Activated T-helper 1 cell treated with anti-CD3 and anti-CD28 coated beads, Interleukin-2, amount 50 U/mL, for 16 hours (primary cell): ENCODE measurements around the gene BMAL1.

ENCODE experiments used
- DNase-seq, 2 donors: peaks; one replicate each; pipeline ENCODE4 v3.0.0-alpha.2; 2020; ENCODE audit warnings: low read depth in 1 of 2, low spot score in 1 of 2

Gene BMAL1

DNA sequence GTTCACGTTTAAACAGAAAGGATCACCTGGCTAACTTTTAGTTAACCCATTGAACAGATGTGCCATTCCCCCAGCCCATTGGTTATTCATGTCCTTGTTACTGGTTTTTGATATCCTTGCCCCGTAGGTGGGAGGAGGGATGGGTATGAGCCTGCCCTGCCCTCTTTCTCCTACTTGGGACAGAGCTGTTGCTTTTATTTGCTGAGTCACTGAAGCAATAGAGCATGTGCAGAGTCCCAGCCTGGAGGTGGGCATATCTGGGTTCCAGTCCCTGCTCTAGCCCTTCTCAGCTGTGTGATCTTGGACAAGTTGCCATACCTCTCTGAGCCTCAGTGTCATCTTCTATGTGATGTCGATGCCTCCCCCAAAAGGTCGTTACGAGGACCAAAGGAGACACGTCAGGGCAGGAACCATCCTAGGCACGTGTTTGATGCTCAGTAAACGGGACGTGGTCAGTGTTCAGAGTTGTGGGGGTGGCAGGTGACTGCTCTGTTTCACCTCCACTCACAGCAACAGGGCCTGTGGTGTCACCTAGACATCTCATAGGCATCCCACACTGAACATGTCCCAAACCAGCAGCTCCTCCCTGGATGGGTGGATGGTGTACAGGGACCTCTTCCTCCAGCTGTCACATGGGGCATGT is 61.0 kb downstream of the BMAL1 start:
- DNase-seq: no peak

DNA sequence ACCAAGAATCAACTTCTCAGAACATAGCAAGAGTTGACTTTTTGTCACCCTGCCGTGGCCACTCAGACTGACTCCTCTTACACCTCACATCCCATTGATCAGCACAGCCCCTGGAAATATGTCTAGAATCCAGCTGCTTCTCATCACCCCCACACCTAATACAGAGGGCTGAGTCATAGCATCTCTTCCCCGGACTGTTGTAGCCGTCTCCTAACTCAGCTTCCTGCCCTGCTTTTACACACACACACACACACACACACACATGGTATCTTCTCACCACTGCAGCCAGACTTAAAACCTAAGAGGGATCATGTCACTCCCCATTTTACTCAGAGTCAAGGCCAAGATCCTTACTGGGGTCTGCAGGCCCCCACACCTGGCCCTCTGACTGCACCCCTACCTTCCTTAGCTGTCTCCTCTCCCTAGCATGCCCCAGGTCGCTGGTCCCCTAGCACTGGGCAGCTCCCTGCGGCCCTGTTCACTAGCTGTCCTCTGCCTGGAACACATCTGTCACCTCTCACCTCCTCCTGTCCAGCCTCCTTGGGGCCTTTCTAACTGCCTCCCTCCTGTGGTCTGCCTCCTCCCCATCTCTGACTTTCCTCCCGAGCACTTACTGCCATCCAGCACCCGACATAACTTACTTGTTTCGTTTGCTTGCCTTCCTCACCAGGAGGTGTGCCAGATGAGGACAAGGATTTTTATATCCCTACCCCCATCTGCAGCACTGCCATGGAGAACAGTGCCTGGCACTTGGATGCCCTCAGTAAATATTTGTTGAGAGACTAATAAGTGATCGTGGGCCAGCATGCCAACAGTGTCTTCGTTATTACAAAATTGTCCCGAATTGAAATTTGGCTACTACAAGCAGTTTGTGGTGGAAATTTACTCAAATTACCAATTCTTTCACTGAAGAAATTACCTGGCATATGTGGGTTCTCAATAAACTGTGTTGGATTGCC is 61.9 kb downstream of the BMAL1 start:
- DNase-seq: no peak

DNA sequence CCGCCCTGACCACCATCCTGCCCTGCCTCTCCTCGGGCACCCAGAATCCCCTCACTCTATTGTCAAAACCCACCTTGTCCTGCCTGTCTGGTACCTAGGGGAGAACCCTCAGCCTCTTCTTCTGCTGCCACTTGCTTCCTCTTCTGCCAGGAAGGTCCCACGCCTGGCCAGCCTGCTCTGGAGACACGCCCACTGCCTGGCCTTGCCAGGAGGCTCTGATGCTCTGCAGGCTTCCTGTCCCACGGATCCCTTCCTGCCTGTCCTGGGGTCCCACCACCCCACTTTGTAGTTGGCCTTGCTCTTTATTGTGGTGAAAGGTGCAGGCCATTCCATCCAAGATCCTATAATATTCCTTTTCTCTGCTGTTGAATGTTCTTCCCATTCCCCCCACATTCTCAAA is 63.4 kb downstream of the BMAL1 start:
- DNase-seq: no peak

DNA sequence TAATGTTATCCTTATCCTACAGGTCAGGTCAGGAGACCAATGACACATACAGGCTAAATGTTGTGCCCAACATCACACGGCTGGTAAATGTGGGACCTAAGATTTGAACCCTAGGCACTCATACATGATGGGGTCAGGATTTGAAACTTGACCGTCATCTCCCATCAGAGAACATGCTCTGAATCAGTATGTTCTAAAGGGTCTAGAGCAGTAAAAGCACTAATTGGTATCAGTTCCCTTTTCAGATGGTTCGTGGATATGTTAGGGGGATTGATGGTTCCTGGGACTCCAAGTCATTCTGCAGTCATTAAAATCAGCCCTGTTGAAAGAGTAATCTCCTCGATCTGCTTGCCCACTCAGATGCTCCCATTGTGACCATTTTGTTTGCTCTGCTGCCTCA is 65.5 kb downstream of the BMAL1 start:
- DNase-seq: no peak

DNA sequence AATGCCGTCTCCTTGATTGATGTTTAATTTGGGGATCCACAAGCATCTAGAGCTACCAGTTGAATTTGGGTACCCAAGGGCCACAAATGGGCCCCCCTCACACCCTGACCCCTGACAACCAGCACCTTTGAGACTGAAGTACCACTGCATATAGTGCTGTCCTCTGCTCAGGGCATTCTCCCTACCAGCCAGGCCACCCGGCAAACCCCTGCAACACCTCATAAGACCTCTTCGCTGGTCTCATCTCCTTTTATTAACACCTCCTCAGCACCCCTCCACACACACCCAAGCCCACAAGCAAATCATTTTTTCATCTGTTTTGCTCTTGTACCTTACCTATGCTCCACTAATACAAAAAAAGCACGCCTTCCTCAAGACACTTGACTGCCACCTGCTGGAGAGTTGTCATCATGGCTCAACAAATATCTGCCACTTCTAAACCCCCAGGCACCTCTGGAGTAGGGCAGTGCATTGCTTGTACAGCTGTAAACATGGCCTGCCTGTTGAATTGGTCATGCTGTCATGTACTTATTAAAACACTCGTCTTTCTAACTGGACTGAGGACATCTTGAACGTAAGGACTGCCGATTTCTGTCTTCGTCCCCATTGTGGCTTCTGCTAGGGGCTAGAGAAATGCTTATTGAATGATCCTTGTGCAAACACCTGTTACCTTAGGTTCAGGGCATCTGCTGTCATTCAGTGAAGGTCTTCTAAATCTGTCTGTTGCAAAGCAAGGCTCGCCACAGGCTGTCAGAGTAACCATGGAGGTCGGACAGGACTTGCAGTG is 66.5 kb downstream of the BMAL1 start:
- DNase-seq: peak; percentile 22 to 40

- DNase-seq: no peak
Observed at GRCh38 chr11:13344818-13345217, 67.2 kb downstream of the BMAL1 start.

GRCh38 chr11:13346470-13346869 is 68.9 kb downstream of the BMAL1 start:
- no peak for DNase-seq

DNA sequence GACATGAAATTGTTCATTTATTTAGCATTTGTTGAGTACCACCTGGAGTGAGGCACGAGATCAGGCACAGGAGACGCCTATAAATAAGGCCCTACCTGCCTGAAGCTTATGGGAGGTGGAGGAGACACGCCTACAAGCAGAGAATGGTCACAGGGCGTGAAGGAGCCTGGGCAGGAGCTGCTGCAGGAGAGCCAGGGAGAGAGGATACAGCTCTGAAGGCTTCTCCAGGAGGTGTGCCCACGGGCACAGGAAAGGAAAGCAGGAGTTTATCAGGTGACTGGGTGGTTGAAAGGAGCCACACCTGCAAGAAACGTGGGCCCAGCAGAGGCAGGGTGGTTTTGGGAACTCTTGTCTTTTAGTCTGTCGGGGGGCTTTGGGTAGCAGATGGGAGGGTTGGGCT is 70.3 kb downstream of the BMAL1 start:
- no peak for DNase-seq

DNA sequence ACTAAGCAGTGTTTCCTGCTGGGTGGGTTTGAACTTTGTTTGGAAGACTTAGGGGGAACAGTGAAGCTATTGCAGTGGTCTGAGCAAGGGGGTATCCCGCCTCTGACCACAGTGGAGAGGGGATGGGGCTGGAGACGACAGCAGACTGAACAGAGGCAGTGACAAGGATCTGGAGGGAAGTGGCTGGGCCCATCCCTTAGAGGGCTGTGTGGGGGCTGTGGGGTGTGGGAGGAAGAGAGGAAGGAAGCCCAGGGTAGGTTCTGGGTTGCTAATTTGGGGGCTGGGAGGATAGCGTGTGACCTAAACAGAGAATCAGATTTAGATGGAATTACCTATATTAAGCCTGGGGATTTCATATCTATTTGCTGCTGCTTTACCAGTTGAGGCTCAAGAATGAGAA is 70.7 kb downstream of the BMAL1 start:
- DNase-seq: no peak

GRCh38 chr11:13349046-13349445 is 71.5 kb downstream of the BMAL1 start:
- DNase-seq: no peak

DNA sequence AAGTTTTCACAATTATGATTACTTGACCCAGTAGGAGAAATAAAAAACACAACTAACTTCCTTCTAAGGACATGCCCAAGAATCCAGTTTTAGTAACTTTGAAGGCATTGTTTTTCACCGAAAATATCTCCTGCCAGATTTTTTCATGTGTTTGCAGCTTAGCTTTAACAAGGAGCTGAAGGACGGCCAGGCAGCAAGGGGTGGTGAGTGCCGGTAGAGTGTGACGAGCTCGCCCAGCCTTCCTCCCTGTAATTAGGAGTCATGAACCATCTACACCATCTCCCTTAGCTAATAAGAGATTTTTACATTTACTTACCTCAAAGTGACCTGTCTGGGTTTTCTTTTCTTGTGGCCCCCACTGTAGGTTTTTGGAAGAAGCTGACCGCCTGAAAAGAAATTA is 72.0 kb downstream of the BMAL1 start:
- DNase-seq: no peak

GRCh38 chr11:13352711-13353110 is 75.1 kb downstream of the BMAL1 start:
- DNase-seq: no peak

- no peak for DNase-seq
Observed at GRCh38 chr11:13354335-13354734, 76.7 kb downstream of the BMAL1 start.

- DNase-seq: no peak
Observed at GRCh38 chr11:13355191-13355590, 77.6 kb downstream of the BMAL1 start.

GRCh38 chr11:13357232-13357631 is 79.6 kb downstream of the BMAL1 start:
- DNase-seq: no peak

- no peak for DNase-seq
Observed at GRCh38 chr11:13358596-13359270, 81.1 kb downstream of the BMAL1 start.

- DNase-seq: no peak
Observed at GRCh38 chr11:13362596-13363109, 85.1 kb downstream of the BMAL1 start.

GRCh38 chr11:13364388-13364787 is 86.8 kb downstream of the BMAL1 start:
- no peak for DNase-seq

- no peak for DNase-seq
Observed at GRCh38 chr11:13366266-13367026, 88.9 kb downstream of the BMAL1 start.

DNA sequence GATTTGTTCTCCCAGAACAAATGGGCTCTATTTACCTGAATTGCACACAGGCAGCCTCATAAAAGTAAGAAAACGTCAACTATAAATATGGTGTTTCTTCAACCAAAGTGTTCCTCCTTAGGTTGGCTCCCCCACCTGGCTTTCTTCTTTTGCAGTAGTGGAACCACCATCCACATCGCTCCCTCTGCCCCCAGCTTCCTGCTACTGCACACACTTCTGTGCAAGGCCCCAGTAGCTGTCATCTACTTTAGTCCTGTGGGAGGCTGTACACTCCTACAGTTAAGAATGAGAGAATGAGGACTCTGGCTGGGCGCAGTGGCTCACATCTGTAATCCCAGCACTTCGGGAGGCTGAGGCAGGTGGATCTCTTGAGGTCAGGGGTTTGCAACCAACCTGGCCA is 89.5 kb downstream of the BMAL1 start:
- no peak for DNase-seq
